H9 (cell line): ENCODE measurements around the gene ACTN1. TPM values are rescaled to one million over a fixed set of nuclear protein-coding genes. Genes with fewer than 3 reads are reported as not detected.

ENCODE experiments used
- DNase-seq: peaks from one replicate; pipeline ENCODE4 v3.0.0-alpha.2; 2017
- H2AFZ ChIP-seq: one replicate; pipeline ENCODE4 v1.6.1; 2013; ENCODE audit warnings: mild to moderate bottlenecking, low read length, control low read depth, moderate library complexity
- H2AK5ac ChIP-seq: 2 replicates; pipeline ENCODE4 v1.6.1; 2013; ENCODE audit warnings: low read length, control low read depth, mixed read lengths; ENCODE audit not compliant: insufficient read length
- H2BK120ac ChIP-seq: one replicate; pipeline ENCODE4 v1.6.1; 2013; ENCODE audit warnings: low read depth, mild to moderate bottlenecking, low read length, control low read depth, inconsistent platforms; ENCODE audit not compliant: poor library complexity, severe bottlenecking
- H2BK12ac ChIP-seq: 2 replicates; pipeline ENCODE4 v1.6.1; 2013; ENCODE audit warnings: low read length, control low read depth, mixed read lengths, low read depth; ENCODE audit not compliant: insufficient read length
- H2BK15ac ChIP-seq: 2 replicates; pipeline ENCODE4 v1.6.1; 2013; ENCODE audit warnings: low read depth, low read length, control low read depth
- H2BK20ac ChIP-seq: one replicate; pipeline ENCODE4 v1.6.1; 2013; ENCODE audit warnings: low read depth, mild to moderate bottlenecking, low read length, control low read depth, inconsistent platforms; ENCODE audit not compliant: poor library complexity, severe bottlenecking
- H2BK5ac ChIP-seq: 2 replicates; pipeline ENCODE4 v1.6.1; 2013; ENCODE audit warnings: low read length, control low read depth, mixed read lengths; ENCODE audit not compliant: insufficient read length
- H3K14ac ChIP-seq: 2 replicates; pipeline ENCODE4 v1.6.1; 2013; ENCODE audit warnings: low read length, control low read depth; ENCODE audit not compliant: insufficient read depth
- H3K18ac ChIP-seq: 2 replicates; pipeline ENCODE4 v1.6.1; 2013; ENCODE audit warnings: low read depth, mild to moderate bottlenecking, mixed read lengths, low read length, control low read depth; ENCODE audit not compliant: insufficient read length
- H3K23ac ChIP-seq: 2 replicates; pipeline ENCODE4 v1.6.1; 2013; ENCODE audit warnings: low read length, control low read depth, mixed read lengths, low read depth; ENCODE audit not compliant: insufficient read length
- H3K23me2 ChIP-seq: 2 replicates; pipeline ENCODE4 v1.6.1; 2013; ENCODE audit warnings: low read depth, mild to moderate bottlenecking, mixed read lengths, low read length, control low read depth; ENCODE audit not compliant: insufficient read length, poor library complexity, severe bottlenecking
- H3K27ac ChIP-seq: 2 replicates; pipeline ENCODE4 v1.5.1; 2013; ENCODE audit warnings: low read length, control low read depth, mixed read lengths, low read depth; ENCODE audit not compliant: insufficient read length
- H3K27me3 ChIP-seq: 2 replicates; pipeline ENCODE4 v1.6.1; 2013; ENCODE audit warnings: low read length, control low read depth, inconsistent platforms; ENCODE audit not compliant: insufficient read depth
- H3K4ac ChIP-seq: 2 replicates; pipeline ENCODE4 v1.6.1; 2013; ENCODE audit warnings: low read depth, mild to moderate bottlenecking, control low read depth, inconsistent platforms, low read length, moderate library complexity
- H3K4me1 ChIP-seq: 2 replicates; pipeline ENCODE4 v1.6.1; 2013; ENCODE audit warnings: low read length, control low read depth, inconsistent platforms; ENCODE audit not compliant: insufficient read depth
- H3K4me2 ChIP-seq: 2 replicates; pipeline ENCODE4 v1.6.1; 2013; ENCODE audit warnings: low read length, control low read depth, mixed read lengths; ENCODE audit not compliant: insufficient read length, insufficient read depth
- H3K56ac ChIP-seq: 2 replicates; pipeline ENCODE4 v1.6.1; 2013; ENCODE audit warnings: low read depth, mild to moderate bottlenecking, mixed read lengths, low read length, control low read depth; ENCODE audit not compliant: insufficient read length
- H3K79me1 ChIP-seq: 2 replicates; pipeline ENCODE4 v1.6.1; 2013; ENCODE audit warnings: low read depth, mild to moderate bottlenecking, moderate library complexity, low read length, control low read depth, inconsistent platforms; ENCODE audit not compliant: insufficient read depth, poor library complexity, severe bottlenecking
- H3K79me2 ChIP-seq: 2 replicates; pipeline ENCODE4 v1.6.1; 2013; ENCODE audit warnings: low read length, control low read depth, inconsistent platforms; ENCODE audit not compliant: insufficient read depth
- H3K9ac ChIP-seq: 2 replicates; pipeline ENCODE4 v1.6.1; 2013; ENCODE audit warnings: low read length, control low read depth, mixed read lengths; ENCODE audit not compliant: insufficient read length; ENCODE audit errors: extremely low read depth
- H3K9me3 ChIP-seq: one replicate; pipeline ENCODE4 v1.6.1; 2013; ENCODE audit warnings: low read depth, low read length, inconsistent platforms; ENCODE audit not compliant: control insufficient read depth
- H3T11ph ChIP-seq: one replicate; pipeline ENCODE4 v1.6.1; 2013; ENCODE audit warnings: mild to moderate bottlenecking, low read length, control low read depth, inconsistent platforms
- H4K20me1 ChIP-seq: one replicate; pipeline ENCODE4 v1.6.1; 2013; ENCODE audit not compliant: control insufficient read depth, insufficient read length, insufficient read depth
- H4K5ac ChIP-seq: 2 replicates; pipeline ENCODE4 v1.6.1; 2013; ENCODE audit warnings: low read depth, mild to moderate bottlenecking, mixed read lengths, low read length, control low read depth; ENCODE audit not compliant: insufficient read length
- H4K8ac ChIP-seq: replicated peaks from 2 replicates; pipeline ENCODE4 v1.6.1; 2013; ENCODE audit warnings: low read length, control low read depth, mixed read lengths, low read depth; ENCODE audit not compliant: insufficient read length
- H4K91ac ChIP-seq: 2 replicates; pipeline ENCODE4 v1.6.1; 2013; ENCODE audit warnings: low read depth, mild to moderate bottlenecking, moderate library complexity, mixed read lengths, low read length, control low read depth; ENCODE audit not compliant: insufficient read length
- H3K27ac Mint-ChIP-seq, 3 experiments: 2 replicates in 2 of 3; 3 replicates in 1 of 3; pipeline ENCODE4 v1.8.0; 2020 to 2021; ENCODE audit warnings: mixed read lengths in 3 of 3, mild to moderate bottlenecking in 1 of 3, moderate library complexity in 1 of 3
- H3K27me3 Mint-ChIP-seq: 2 replicates; pipeline ENCODE4 v1.8.0; 2021; ENCODE audit warnings: low read depth, mild to moderate bottlenecking, moderate library complexity, mixed read lengths
- H3K36me3 Mint-ChIP-seq, 3 experiments: 2 replicates in 2 of 3; 3 replicates in 1 of 3; pipeline ENCODE4 v1.8.0; 2020 to 2021; ENCODE audit warnings: low read depth in 3 of 3, mixed read lengths in 3 of 3; ENCODE audit not compliant: insufficient read depth in 1 of 3
- H3K4me1 Mint-ChIP-seq, 2 experiments: 2 replicates each; pipeline ENCODE4 v1.8.0; 2020; ENCODE audit warnings: mixed read lengths in 2 of 2
- H3K4me3 Mint-ChIP-seq, 2 experiments: 2 replicates in 1 of 2; 3 replicates in 1 of 2; pipeline ENCODE4 v1.8.0; 2020 to 2021; ENCODE audit warnings: mild to moderate bottlenecking in 2 of 2, mixed read lengths in 2 of 2, moderate library complexity in 1 of 2
- H3K9me3 Mint-ChIP-seq, 2 experiments: 2 replicates in 1 of 2; 3 replicates in 1 of 2; pipeline ENCODE4 v1.8.0; 2020; ENCODE audit warnings: mild to moderate bottlenecking in 2 of 2, mixed read lengths in 2 of 2, moderate library complexity in 1 of 2
- CTCF ChIP-seq: fragments of 200-600 bp; sonication (generic); conservative IDR thresholded peaks from 3 replicates; pipeline ENCODE4 v1.8.0; 2021; ENCODE audit warnings: antibody characterized with exemption, mild to moderate bottlenecking
- WGBS: extraction: QIAGEN DNeasy Blood & Tissue Kit; methylation state at CpG from one replicate; pipeline ENCODE4 v1.1.7; 2013; ENCODE audit warnings: missing lambda C conversion rate, low lambda C conversion rate, mixed read lengths; ENCODE audit not compliant: insufficient read length; ENCODE audit errors: extremely low coverage; 5-methylcytosine and 5-hydroxymethylcytosine counted together
- total RNA-seq: library from RNA; stranded (reverse); gene quantifications from 2 replicates; pipeline ENCODE4 v1.2.1, GENCODE V29; 2021

ACTN1 gene
- total RNA-seq, 1 experiment from 2014 or later: 219 TPM

- no peak for TF ChIP-seq CTCF
- Histone ChIP-seq H3K14ac (peak overlapping the region; percentile 38), H3T11ph (peak overlapping the region; percentile 76), H3K27ac (no peak overlapping the region), H3K23ac (no peak overlapping the region), H2AK5ac (no peak overlapping the region), H4K20me1 (peaks cover 3% of the 10 kb centered on the region), H3K23me2 (no peaks in the 10 kb centered on the region), H2BK20ac (no peak overlapping the region), H3K56ac (no peak overlapping the region), H3K9ac (no peak overlapping the region), H3K4ac (peak overlapping the region; percentile 80), H3K9me3 (no peaks in the 10 kb centered on the region), H3K4me1 (peaks cover 22% of the 10 kb centered on the region), H4K91ac (no peak overlapping the region), H2BK15ac (no peak overlapping the region), H4K5ac (no peak overlapping the region), H3K79me1 (peaks cover 20% of the 10 kb centered on the region), H3K27me3 (no peaks in the 10 kb centered on the region), H2BK5ac (peak overlapping the region; percentile 48), H3K18ac (peak overlapping the region; percentile 60), H2BK12ac (no peak overlapping the region), H4K8ac (no peak overlapping the region), H2AFZ (no peak overlapping the region), H3K4me2 (peak overlapping the region; percentile 18), H2BK120ac (peak overlapping the region; percentile 87), H3K79me2 (peaks cover 84% of the 10 kb centered on the region; the same call in 1 of the 2 replicates)
- Mint-ChIP-seq H3K27ac (peak overlapping the region; percentile 91 to 94 (median 92)), H3K4me3 (peak overlapping the region in 1 of 2 experiments; percentile 58; a peak in 2 of 5 replicates), H3K27me3 (no peaks in the 10 kb centered on the region), H3K36me3 (peaks cover 23 to 44% (median 41%) of the 10 kb centered on the region in 3 experiments), H3K4me1 (peaks cover 66 to 72% of the 10 kb centered on the region in 2 experiments), H3K9me3 (no peaks in the 10 kb centered on the region)
- DNase-seq: no peak
- no CpG with 5 or more reads among the region's 8 CpGs for WGBS
These were observed 9.0 kb downstream of the ACTN1 start for GRCh38 chr14:68970038-68970612.
